ENCODE results near the gene SWSAP1.
A peak's percentile ranks its signal among the peaks of the same experiment; 100 is the strongest.

Gene SWSAP1

DNA sequence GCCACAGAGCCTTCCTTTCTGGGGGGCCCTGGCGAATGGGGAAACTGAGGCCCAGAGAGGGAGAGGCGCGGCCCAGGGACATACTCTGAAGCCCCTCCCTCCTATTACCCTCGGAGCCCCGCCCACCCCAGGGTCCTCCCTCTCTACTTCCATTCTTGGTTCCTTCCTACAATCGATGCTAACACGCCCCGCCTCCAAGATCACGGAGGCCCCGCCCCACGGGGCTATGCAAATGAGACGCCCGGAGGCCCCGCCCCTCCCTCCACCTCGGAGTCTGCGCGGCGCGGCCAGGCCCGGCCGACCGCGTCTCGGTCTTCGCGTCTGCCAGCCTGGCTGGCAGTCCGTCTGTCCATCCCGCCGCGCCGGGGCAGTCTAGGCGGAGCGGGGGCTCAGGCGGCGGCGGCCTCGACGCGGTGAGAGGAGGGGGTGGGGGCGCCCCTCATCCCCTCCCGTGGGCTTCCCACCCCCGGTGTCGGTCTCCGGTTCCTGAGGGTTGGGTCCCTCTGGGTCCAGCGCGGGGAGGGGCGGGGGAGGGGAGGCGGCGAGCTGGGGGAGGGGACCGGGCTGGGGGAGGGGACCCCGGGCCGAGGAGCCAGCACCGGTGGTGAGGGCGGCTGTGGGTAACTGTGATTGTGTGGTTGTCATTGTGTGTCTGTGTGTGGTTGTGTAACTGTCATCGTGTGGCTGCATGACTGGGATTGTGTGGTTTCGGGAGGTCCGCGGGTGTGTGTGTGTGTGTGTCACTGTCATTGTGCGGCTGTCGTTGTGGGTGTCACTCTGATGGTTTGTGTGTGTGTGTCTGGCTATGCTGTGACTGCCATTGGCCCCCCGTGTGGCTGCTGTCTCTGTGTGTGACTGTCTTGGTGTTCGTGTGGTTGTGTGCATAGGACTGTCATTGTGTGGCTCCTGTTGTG is 19.0 kb upstream of the SWSAP1 start, which contains the start of gene PLPPR2:
Gene PLPPR2, plus strand, starts transcription at position 273 of the 914 bp plus-strand sequence. CDS start 2,242 bp downstream, outside the sequence.
- H3K4me3 ChIP-seq (ENCODE audit: low read depth, low read length) = peak within 1 kb of the TSS; percentile 46

GRCh38 chr19:11356074-11356397 is 18.4 kb upstream of the SWSAP1 start:
- Histone ChIP-seq H3K27me3 (ENCODE audit: control insufficient read depth, insufficient read depth, low read length) (peaks cover 47% of the 10 kb centered on the region), H3K27ac (ENCODE audit: low read depth, low read length) (no peak overlapping the region), H3K4me3 (ENCODE audit: low read depth, low read length) (peak overlapping the region; percentile 46), H3K9ac (ENCODE audit: low read length) (no peak overlapping the region), H3K36me3 (ENCODE audit: control insufficient read depth, insufficient read depth, low read length) (no peaks in the 10 kb centered on the region), H3K9me3 (ENCODE audit: control insufficient read depth, insufficient read depth, low read depth, low read length) (no peaks in the 10 kb centered on the region), H3K4me1 (ENCODE audit: control insufficient read depth, insufficient read depth, low read length) (peaks cover 6% of the 10 kb centered on the region; the same call in 1 of the 2 replicates)

More for the DNA sequence above, 19.0 kb upstream of the SWSAP1 start, which contains the start of gene PLPPR2:
- Histone ChIP-seq H3K27me3 (ENCODE audit: control insufficient read depth, insufficient read depth, low read length) (peaks cover 40% of the 10 kb centered on the region), H3K27ac (ENCODE audit: low read depth, low read length) (no peak within 1 kb of the TSS), H3K9ac (ENCODE audit: low read length) (no peak within 1 kb of the TSS), H3K4me1 (ENCODE audit: control insufficient read depth, insufficient read depth, low read length) (peaks cover 5% of the 10 kb centered on the region; the same call in 1 of the 2 replicates), H3K9me3 (ENCODE audit: control insufficient read depth, insufficient read depth, low read depth, low read length) (no peaks in the 10 kb centered on the region), H3K36me3 (ENCODE audit: control insufficient read depth, insufficient read depth, low read length) (no peaks in the 10 kb centered on the region)

DNA sequence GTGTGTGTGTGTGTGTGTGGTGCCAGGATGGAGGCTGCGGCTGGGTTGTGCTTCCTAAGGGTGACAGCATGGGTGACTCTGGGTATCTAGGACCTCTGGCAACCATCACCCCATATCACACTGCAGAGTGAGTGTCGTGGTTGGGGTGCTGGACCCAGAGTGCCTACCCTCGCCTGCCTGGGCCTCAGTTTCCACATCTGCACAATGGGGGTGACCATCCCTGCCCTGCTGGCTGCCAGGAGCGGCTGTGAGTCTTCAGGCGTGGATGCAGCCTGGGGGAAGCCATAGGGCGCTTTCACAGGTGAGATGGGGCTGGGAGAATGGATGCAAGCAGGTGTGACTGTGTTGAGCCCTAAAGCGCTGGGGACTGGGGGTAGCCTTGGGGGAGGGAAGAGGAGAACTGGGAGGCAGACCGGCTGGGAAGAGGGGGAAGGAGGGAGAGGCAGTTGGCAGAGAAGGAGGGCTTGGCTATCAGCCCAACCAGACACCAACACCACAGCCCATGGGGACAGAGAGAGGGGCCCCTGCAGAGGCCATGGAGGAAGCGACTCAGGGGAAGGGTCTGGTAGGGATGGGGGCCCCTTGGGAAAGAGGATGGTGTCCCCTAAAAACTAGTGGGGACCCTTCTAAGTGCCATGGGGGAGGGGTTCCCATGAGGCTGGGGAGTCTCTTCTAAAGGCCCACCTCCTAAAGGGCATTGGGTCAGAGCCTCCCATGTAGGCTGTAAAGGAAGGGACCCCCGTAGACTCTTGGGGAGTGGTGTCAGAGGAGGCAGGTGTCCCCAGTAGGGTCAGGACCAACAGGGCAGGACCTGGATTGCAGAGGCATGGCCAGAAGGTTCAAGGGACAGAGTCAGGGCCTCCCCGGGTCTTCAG is 17.6 kb upstream of the SWSAP1 start:
- H3K36me3 ChIP-seq (ENCODE audit: control insufficient read depth, insufficient read depth, low read length) = no peaks in the 10 kb centered on the region
- peaks cover 8% of the 10 kb centered on the region; the same call in 1 of the 2 replicates for H3K4me1 ChIP-seq (ENCODE audit: control insufficient read depth, insufficient read depth, low read length)
- no peak overlapping the region for H3K4me3 ChIP-seq (ENCODE audit: low read depth, low read length)
- no peak overlapping the region for H3K27ac ChIP-seq (ENCODE audit: low read depth, low read length)
- no peaks in the 10 kb centered on the region for H3K9me3 ChIP-seq (ENCODE audit: control insufficient read depth, insufficient read depth, low read depth, low read length)
- no peak overlapping the region for H3K9ac ChIP-seq (ENCODE audit: low read length)
- H3K27me3 ChIP-seq (ENCODE audit: control insufficient read depth, insufficient read depth, low read length) = peaks cover 51% of the 10 kb centered on the region

DNA sequence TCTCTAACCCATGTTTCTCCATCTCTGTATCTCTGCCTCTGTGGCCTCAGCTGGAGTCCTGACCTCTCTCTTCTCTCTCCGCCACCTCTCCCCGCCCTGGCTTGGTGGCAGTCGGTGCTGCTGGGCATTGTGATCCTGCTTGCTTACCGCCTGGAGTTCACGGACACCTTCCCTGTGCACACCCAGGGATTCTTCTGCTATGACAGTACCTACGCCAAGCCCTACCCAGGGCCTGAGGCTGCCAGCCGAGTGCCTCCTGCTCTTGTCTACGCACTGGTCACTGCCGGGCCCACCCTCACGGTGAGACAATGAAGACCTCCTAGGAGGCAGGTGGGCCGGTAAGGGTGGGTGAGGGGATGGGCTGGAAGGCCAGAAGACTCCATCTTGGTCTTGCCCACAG is 15.0 kb upstream of the SWSAP1 start:
- H3K27ac ChIP-seq (ENCODE audit: low read depth, low read length) = no peak overlapping the region
- no peaks in the 10 kb centered on the region for H3K9me3 ChIP-seq (ENCODE audit: control insufficient read depth, insufficient read depth, low read depth, low read length)
- peaks cover 51% of the 10 kb centered on the region for H3K27me3 ChIP-seq (ENCODE audit: control insufficient read depth, insufficient read depth, low read length)
- no peaks in the 10 kb centered on the region for H3K36me3 ChIP-seq (ENCODE audit: control insufficient read depth, insufficient read depth, low read length)
- peaks cover 10% of the 10 kb centered on the region; the same call in 1 of the 2 replicates for H3K4me1 ChIP-seq (ENCODE audit: control insufficient read depth, insufficient read depth, low read length)
- H3K4me3 ChIP-seq (ENCODE audit: low read depth, low read length) = no peak overlapping the region
- no peak overlapping the region for H3K9ac ChIP-seq (ENCODE audit: low read length)

GRCh38 chr19:11361037-11361770 is 13.3 kb upstream of the SWSAP1 start:
- Histone ChIP-seq H3K9me3 (ENCODE audit: control insufficient read depth, insufficient read depth, low read depth, low read length) (no peaks in the 10 kb centered on the region), H3K9ac (ENCODE audit: low read length) (no peak overlapping the region), H3K4me3 (ENCODE audit: low read depth, low read length) (peak overlapping the region; percentile 61), H3K27ac (ENCODE audit: low read depth, low read length) (no peak overlapping the region), H3K36me3 (ENCODE audit: control insufficient read depth, insufficient read depth, low read length) (no peaks in the 10 kb centered on the region), H3K4me1 (ENCODE audit: control insufficient read depth, insufficient read depth, low read length) (peaks cover 6% of the 10 kb centered on the region; the same call in 1 of the 2 replicates), H3K27me3 (ENCODE audit: control insufficient read depth, insufficient read depth, low read length) (peaks cover 44% of the 10 kb centered on the region)

GRCh38 chr19:11361771-11362731 is 12.4 kb upstream of the SWSAP1 start:
- Histone ChIP-seq H3K36me3 (ENCODE audit: control insufficient read depth, insufficient read depth, low read length) (no peaks in the 10 kb centered on the region), H3K4me1 (ENCODE audit: control insufficient read depth, insufficient read depth, low read length) (peaks cover 6% of the 10 kb centered on the region; the same call in 1 of the 2 replicates), H3K9me3 (ENCODE audit: control insufficient read depth, insufficient read depth, low read depth, low read length) (no peaks in the 10 kb centered on the region), H3K4me3 (ENCODE audit: low read depth, low read length) (peak overlapping the region; percentile 61), H3K27me3 (ENCODE audit: control insufficient read depth, insufficient read depth, low read length) (peaks cover 36% of the 10 kb centered on the region), H3K27ac (ENCODE audit: low read depth, low read length) (no peak overlapping the region), H3K9ac (ENCODE audit: low read length) (no peak overlapping the region)

GRCh38 chr19:11363881-11364280 is 10.6 kb upstream of the SWSAP1 start:
- H3K27ac ChIP-seq (ENCODE audit: low read depth, low read length) = no peak overlapping the region
- peaks cover 21% of the 10 kb centered on the region for H3K27me3 ChIP-seq (ENCODE audit: control insufficient read depth, insufficient read depth, low read length)
- H3K9ac ChIP-seq (ENCODE audit: low read length) = no peak overlapping the region
- peaks cover 5% of the 10 kb centered on the region for H3K36me3 ChIP-seq (ENCODE audit: control insufficient read depth, insufficient read depth, low read length)
- no peak overlapping the region for H3K4me3 ChIP-seq (ENCODE audit: low read depth, low read length)
- H3K9me3 ChIP-seq (ENCODE audit: control insufficient read depth, insufficient read depth, low read depth, low read length) = no peaks in the 10 kb centered on the region
- peaks cover 6% of the 10 kb centered on the region; the same call in 1 of the 2 replicates for H3K4me1 ChIP-seq (ENCODE audit: control insufficient read depth, insufficient read depth, low read length)

DNA sequence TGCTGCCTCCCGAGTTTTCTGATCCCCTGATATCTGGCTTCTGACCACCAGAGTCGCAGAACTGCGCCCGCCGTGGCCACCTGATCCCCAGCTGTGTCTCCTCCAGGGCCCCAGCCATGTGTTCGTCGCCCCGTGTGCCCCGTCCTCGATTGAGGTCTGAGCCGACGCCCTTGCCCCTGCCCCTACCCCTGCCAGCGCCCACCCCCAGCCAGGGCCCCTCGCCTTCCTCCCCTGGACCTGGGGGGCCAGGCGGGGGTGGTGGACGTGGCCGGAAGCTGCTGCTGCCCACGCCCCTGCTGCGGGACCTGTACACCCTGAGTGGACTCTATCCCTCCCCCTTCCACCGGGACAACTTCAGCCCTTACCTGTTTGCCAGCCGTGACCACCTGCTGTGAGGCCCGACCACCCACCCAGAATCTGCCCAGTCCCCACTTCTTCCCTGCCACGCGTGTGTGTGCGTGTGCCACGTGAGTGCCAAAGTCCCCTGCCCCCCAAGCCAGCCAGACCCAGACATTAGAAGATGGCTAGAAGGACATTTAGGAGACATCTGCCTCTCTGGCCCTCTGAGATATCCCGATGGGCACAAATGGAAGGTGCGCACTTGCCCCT is 10.1 kb upstream of the SWSAP1 start:
- peaks cover 5% of the 10 kb centered on the region for H3K36me3 ChIP-seq (ENCODE audit: control insufficient read depth, insufficient read depth, low read length)
- H3K4me1 ChIP-seq (ENCODE audit: control insufficient read depth, insufficient read depth, low read length) = peaks cover 6% of the 10 kb centered on the region; the same call in 1 of the 2 replicates
- H3K9me3 ChIP-seq (ENCODE audit: control insufficient read depth, insufficient read depth, low read depth, low read length) = no peaks in the 10 kb centered on the region
- H3K9ac ChIP-seq (ENCODE audit: low read length) = no peak overlapping the region
- H3K27me3 ChIP-seq (ENCODE audit: control insufficient read depth, insufficient read depth, low read length) = peaks cover 16% of the 10 kb centered on the region
- H3K27ac ChIP-seq (ENCODE audit: low read depth, low read length) = no peak overlapping the region
- H3K4me3 ChIP-seq (ENCODE audit: low read depth, low read length) = no peak overlapping the region

DNA sequence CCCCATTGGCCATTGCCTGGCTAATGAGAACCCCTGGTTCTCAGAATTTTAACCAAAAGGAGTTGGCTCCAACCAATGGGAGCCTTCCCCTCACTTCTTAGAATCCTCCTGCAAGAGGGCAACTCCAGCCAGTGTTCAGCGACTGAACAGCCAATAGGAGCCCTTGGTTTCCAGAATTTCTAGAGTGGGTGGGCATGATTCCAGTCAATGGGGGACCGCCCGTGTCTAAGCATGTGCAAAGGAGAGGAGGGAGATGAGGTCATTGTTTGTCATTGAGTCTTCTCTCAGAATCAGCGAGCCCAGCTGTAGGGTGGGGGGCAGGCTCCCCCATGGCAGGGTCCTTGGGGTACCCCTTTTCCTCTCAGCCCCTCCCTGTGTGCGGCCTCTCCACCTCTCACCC is 9.5 kb upstream of the SWSAP1 start:
- peaks cover 13% of the 10 kb centered on the region for H3K27me3 ChIP-seq (ENCODE audit: control insufficient read depth, insufficient read depth, low read length)
- peaks cover 5% of the 10 kb centered on the region for H3K36me3 ChIP-seq (ENCODE audit: control insufficient read depth, insufficient read depth, low read length)
- no peak overlapping the region for H3K9ac ChIP-seq (ENCODE audit: low read length)
- H3K4me3 ChIP-seq (ENCODE audit: low read depth, low read length) = no peak overlapping the region
- peaks cover 6% of the 10 kb centered on the region; the same call in 1 of the 2 replicates for H3K4me1 ChIP-seq (ENCODE audit: control insufficient read depth, insufficient read depth, low read length)
- no peaks in the 10 kb centered on the region for H3K9me3 ChIP-seq (ENCODE audit: control insufficient read depth, insufficient read depth, low read depth, low read length)
- H3K27ac ChIP-seq (ENCODE audit: low read depth, low read length) = no peak overlapping the region

Measured in HUES6 (cell line).